GM18502 (cell line): ENCODE results near the gene CDH23.

ENCODE experiments used
- ATAC-seq: cut with Tn5 transposase; IDR thresholded peaks from one replicate; pipeline ENCODE4 v1.9.1; 2021; ENCODE audit warnings: mild to moderate bottlenecking; ENCODE audit not compliant: unreplicated experiment, poor library complexity

CDH23 gene

GRCh38 chr10:71502190-71502589, 105.5 kb downstream of the CDH23 start:
- ATAC-seq, result no peak

- ATAC-seq, result no peak
Measured at GRCh38 chr10:71502851-71503250, 106.1 kb downstream of the CDH23 start.

DNA sequence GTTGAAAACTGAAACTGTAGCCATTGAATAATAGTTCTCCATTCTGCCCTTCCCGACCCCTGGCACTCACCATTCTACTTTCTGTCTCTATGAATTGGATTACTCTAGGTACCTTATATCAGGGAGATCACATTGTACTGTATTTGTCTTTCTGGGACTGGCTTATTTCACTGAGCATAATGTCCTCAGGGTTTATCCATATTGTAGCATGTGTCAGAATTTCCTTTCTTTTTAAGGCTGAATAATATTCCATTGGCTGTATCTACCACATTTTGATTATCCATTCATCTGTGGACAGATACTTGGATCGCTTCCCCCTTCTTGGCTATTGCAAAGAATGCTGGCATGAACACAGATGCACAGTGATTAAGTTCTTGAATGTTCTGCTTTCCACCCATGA, 107.4 kb downstream of the CDH23 start:
- ATAC-seq, result no peak

DNA sequence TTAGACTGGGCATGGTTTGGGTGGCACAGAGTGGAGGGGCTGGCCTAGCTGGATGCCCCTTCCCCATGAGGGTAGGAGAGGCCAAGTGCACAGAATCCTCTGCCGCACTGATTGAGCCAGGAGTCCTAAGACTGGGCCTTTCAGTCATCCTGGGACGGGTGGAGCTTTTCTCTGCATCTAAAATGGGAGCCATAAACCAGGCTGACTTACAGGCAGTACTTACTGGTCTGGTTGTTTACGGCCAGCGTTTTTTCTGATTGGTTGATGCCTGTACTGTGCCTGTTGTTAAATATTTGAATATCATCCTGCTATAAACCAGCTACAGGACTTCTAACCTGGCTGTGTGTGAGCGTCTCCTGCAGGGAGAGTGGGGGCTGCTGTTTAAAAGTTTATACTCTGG, 107.8 kb downstream of the CDH23 start:
- ATAC-seq, result no peak

- ATAC-seq, result no peak
Measured at GRCh38 chr10:71505862-71506261, 109.1 kb downstream of the CDH23 start.

DNA sequence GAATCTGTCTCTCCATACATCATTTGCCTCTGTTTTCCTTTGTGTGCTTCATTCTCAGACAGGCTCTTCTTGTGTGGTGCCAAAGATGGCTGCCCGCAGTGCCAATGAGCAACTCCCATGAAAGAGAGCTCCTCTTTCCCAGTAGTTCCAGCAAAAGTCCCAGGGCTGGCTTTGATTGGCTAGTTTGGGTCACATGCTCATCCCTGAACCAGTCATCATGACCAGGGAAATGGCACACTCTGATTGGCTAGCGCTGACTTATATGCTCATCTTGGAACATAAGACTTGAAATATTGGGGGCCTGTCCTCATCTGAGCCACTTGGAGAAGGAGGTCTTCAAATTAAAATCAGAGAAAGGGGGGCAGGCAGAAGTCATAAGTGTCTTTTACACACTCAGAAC, 112.7 kb downstream of the CDH23 start:
- no peak for ATAC-seq

DNA sequence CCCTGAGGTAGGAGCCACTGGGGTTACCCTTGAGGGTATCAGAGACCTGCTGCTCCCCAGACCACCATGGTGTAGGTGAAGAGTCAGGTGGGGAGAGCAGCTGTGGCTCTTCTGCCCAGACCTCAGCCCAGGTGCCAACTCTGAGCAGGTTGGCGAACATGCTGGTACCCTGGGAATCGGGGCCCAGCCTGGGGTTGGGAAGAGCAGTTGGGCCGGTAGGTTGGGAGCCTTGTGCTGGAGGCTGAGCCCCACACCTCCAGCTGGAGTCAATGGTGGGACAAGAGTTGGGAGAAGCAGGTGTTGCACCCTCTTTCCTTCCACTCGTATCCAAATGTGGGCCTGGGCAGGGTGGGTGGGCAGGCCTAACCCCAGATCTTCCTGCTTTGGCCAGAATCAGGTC, 114.5 kb downstream of the CDH23 start:
- ATAC-seq, result no peak

- ATAC-seq, result no peak
Measured at GRCh38 chr10:71512312-71512711, 115.6 kb downstream of the CDH23 start.

DNA sequence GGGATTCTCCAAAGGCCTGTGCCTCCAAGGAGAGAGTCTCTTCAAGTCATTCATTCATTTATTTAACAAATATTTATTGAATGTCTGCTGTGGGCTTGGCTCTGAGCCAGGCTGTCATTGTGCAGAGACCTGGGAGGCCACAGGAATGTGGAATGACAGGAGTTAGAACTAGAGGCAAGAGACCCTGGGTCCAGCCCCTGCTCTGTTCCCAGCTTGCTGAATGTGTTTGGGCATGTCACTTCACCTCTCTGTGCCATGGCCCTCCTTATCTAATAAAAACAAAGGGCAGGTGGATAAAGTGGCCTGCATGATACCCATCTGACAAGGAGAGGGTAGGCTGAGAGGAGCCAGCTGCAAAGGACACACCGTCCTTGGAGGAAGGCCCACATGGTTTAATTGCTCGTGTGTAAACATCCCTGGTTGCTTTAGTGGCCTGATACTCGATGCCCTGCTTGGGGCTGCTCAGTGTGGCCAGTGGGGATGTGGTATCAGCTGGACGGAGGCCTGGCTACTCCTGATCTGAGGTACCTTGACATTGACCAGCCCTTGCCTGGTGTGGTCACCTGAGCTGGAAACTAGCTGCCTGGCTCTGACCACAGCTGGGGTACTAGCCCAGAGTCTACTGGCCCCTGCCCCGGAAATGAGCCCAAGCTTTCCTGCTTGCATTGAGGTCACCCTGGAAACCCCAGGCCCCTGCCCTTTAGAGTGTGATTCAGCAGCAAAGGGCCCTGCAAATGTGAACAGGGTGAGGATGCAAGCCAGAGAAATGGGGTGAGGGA, 116.2 kb downstream of the CDH23 start:
- ATAC-seq, result no peak

- ATAC-seq, result no peak
Measured at GRCh38 chr10:71513540-71513853, 116.8 kb downstream of the CDH23 start.

- no peak for ATAC-seq
Measured at GRCh38 chr10:71513936-71514335, 117.2 kb downstream of the CDH23 start.

GRCh38 chr10:71515531-71516172, 118.9 kb downstream of the CDH23 start:
- ATAC-seq, result no peak

DNA sequence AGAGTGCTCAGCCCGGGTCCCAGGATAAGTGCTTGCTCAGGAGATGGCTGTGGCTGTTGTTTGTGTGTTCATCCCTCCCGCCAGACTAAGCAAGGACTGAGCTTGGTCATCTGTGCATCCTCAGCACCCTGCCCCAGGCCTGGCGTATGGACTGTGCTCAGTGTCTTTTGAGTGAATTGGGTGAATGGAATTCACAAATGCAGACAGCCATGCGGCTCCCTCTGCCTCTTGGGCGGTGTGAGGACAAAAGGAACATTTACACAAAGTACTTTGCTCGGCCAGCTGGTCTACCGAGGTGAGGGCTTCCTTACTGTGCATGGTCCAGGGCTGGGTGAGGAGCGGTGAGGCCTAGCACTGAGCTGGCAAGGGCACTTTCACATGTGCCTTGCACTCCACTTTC, 120.2 kb downstream of the CDH23 start:
- no peak for ATAC-seq

DNA sequence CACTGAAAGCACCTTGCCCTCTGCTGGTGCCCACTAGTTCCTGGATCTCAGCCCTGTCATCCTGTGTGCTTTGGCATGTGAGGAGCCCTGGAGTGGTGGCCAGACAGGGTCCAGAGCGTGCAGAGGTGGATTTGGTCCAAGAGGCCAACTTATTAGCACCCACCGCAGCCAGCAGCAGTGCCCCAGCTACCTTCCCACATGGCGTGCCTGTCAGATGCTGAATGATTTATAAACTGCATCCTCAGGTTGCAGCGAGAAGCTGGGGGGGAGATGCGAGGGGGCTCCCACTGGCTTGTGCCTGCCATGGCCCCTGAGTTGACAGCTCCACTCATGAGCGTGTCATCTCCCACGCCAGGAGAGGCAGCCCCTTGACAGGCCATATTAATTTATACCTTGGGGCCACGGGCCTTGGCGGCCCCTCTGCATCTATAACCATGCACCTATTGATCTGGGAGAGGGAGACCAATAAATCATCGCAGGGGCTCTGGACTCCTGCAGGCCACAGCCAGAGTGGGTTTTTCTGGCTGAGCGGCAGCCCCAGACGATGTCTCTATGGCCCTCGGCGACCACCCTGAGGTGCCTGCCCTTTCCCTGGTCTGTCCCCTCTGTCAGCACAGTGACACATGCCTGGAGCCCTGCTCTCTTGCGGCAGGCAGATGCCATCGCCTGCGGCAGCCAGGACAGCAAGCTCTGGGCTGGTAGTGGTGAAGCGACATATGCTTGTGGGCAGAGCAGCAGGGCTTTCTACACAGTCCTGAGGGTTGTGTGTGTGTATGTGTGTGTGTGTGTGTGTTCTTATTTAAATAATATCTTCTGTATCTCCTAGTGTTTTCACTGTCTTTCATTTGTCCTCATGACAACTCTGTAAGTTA, 120.8 kb downstream of the CDH23 start:
- no peak for ATAC-seq

GRCh38 chr10:71520042-71520441, 123.3 kb downstream of the CDH23 start:
- no peak for ATAC-seq

DNA sequence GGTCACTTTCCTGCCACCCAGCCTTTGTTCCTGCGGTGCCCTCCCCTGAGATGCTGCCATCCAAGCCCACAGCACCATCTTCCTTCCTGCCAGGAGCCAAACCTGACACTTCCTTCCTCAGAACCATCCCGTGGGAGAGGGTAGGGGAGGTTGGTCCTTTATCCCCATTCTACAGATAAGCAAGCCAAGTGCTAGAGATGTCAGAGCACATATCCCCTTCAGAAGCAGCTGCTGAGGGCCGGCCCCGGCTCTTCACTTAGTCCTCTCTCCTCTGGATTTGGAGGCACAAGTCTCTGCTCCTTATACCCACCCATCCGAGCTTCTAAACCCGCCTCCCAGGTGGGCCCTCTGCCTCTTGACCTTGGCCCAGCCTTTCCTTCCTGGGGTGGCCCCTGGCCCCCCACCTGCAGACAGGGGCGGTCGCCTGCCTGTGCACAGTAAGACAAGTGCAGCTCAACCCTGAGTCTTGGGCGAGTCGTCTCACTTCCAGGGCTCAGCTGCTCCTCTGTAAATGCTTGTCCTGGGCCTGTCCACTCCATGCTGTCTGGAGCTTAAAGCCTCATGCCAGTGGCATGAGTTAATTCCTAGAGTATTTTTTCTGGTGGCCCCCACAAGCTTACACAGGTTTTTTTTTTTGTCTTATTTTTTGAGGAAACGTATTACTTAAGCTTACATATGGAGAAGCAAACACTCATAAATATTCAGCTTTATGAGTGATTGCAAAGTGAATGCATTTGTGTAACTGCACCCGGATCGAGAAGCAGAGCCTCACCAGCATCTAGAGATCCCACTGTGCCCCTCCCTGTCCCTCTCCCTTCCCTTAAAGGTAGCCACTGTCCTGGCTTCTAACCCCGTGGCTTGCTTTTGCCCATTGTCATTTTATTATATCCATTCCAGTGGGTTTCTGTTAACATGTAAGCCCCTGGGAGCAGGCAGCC, 125.1 kb downstream of the CDH23 start:
- no peak for ATAC-seq

GRCh38 chr10:71522442-71523144, 125.9 kb downstream of the CDH23 start:
- ATAC-seq, result no peak

DNA sequence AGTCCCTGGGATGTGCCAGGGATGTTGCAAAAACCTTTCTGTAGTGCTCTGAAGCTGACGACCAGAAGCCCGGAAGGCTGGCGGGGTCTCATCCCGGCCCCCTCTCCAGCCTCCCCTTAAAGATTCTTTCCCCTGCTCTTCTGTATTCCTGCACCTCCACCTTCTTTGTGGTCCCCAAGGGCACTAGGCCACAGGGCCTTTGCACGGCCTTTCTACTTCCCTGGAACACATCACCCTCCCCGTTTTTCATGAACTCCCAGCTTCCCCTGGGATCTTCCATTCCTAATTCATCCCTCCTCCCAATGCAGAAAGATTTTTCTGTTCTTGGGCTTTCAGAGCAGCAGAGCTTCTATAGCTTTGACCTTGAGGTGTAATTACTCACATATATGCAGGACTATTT, 127.0 kb downstream of the CDH23 start:
- no peak for ATAC-seq

DNA sequence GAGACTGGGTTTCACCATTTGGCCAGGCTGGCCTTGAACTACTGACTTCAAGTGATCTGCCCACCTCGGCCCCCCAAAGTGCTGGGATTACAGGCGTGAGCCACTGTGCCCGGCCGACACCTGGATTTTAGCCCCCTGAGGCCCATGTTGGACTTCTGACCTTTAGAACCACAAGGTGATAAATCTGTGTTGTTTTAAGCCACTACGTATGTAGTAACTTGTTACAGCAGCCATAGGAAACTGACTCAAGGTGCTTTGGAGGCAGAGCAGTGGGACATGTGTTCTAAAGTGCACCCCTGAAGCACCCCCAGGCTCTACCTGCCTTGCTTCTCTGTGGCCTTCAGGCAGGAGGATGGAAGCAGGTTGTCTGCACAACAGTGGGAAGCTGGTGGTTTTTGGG, 128.4 kb downstream of the CDH23 start:
- no peak for ATAC-seq

GRCh38 chr10:71525721-71526120, 129.0 kb downstream of the CDH23 start:
- no peak for ATAC-seq
